ENCODE results near the gene KCNH4. TPM values are rescaled to one million over a fixed set of nuclear protein-coding genes. Genes with fewer than 3 reads are reported as not detected.

KCNH4 gene
- total and polyA plus RNA-seq, 11 donors, result 0.07 to 0.28 (median 0.11) TPM; not detected in 1

DNA sequence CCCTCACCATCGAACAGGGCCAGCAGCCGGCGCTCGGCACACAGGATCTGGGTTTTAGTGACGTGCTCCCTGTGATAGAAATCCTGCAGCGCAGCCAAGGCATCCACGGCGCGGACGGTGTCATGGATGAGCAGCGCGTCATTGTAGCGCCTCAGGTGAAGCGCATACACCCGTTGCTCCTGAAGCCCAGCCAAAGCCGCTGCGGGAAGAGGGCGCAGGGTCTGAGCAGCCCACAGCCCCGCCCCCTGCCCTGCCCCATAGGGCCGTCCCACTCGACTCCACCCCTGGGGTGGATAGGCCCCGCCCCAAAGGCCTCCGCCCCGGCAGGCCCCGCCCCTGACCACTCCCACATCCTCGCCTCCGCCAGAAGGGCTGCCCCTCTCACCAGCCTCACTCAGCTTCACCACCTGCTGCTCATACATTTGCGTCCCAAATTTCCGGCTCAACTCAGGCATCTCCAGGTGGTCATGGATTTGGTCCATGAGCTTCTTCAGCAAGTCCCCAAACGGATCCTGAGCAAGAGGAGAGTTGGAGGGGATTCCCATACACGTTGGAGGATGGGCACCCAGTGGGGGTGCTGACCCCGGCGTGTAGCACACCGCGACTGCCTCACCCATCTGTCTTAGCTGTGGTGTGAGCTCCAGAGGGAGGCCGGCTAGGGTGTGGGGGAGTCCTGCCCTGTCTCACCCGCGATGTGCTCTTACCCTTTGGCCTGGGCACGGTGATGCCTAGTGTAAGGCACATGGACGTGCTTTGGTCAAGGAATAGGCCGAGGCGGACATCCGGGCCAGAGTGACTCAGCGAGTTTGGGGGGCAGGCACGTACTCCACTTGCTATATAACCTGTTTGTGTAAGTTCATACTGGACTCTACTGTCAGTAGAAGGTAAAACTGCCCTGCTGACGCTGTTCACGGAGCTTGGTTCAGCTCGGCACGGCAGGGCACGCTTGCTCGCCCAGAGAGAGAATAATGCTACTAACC lies 73.1 kb downstream of the KCNH4 start:
- Histone ChIP-seq H3K9me3 (no peaks in the 10 kb centered on the region), H3K4me3 (peak overlapping the region in 9 of 12 donors; percentile 9 to 53 (median 24)), H3K36me3 (peaks cover 0 to 71% (median 5%) of the 10 kb centered on the region in 9 donors), H3K27ac (no peak overlapping the region), H3K27me3 (no peaks in the 10 kb centered on the region), H3K4me1 (peaks cover 0 to 24% (median 12%) of the 10 kb centered on the region in 12 donors)
- ATAC-seq (peak; percentile 22 to 86 (median 77)), DNase-seq (peak; percentile 54 to 92 (median 79))
- intact Hi-C loops (cut with DNase I), result no loop called here
- WGBS, 4 donors, result 46 to 78% (median 60%) methylated on average over 32 to 51 of the region's 51 CpGs
- TF ChIP-seq, protein P1, sequence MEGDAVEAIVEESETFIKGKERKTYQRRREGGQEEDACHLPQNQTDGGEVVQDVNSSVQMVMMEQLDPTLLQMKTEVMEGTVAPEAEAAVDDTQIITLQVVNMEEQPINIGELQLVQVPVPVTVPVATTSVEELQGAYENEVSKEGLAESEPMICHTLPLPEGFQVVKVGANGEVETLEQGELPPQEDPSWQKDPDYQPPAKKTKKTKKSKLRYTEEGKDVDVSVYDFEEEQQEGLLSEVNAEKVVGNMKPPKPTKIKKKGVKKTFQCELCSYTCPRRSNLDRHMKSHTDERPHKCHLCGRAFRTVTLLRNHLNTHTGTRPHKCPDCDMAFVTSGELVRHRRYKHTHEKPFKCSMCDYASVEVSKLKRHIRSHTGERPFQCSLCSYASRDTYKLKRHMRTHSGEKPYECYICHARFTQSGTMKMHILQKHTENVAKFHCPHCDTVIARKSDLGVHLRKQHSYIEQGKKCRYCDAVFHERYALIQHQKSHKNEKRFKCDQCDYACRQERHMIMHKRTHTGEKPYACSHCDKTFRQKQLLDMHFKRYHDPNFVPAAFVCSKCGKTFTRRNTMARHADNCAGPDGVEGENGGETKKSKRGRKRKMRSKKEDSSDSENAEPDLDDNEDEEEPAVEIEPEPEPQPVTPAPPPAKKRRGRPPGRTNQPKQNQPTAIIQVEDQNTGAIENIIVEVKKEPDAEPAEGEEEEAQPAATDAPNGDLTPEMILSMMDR (IDR thresholded peaks at IDR 0.05), result no peak
- TF ChIP-seq POLR2A (IDR thresholded peaks at IDR 0.05), result no peak

DNA sequence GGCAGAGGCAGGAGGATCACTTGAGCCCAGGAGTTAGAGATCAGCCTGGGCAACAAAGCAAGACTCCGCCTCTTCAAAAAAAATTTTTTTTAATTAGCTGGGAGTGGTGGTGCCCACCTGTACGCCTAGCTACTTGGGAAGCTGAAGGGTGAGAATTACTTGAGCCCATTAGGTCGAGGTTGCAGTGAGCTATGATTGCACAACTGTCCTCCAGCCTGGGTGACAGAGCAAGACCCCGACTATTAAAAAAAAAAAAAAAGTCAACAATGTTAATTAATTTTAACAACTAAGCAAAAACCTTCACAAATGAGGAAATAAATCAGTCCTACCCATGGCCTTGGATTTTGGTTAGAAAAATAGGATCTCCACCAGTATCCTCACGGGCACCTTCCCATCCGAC lies 73.8 kb downstream of the KCNH4 start:
- Histone ChIP-seq H3K27me3 (no peaks in the 10 kb centered on the region), H3K4me3 (peak overlapping the region in 7 of 12 donors; percentile 22 to 53 (median 29)), H3K36me3 (peaks cover 0 to 72% (median 5%) of the 10 kb centered on the region in 9 donors), H3K27ac (no peak overlapping the region), H3K9me3 (no peaks in the 10 kb centered on the region), H3K4me1 (peaks cover 0 to 21% (median 9%) of the 10 kb centered on the region in 12 donors)
- DNase-seq (no peak), ATAC-seq (no peak)
- TF ChIP-seq, protein P1 (IDR thresholded peaks at IDR 0.05), result no peak
- TF ChIP-seq POLR2A (IDR thresholded peaks at IDR 0.05), result no peak
- 72 to 82% (median 78%) methylated on average over 6 of the region's 6 CpGs for WGBS, 4 donors
- intact Hi-C loops (cut with DNase I), result no loop called here

Other genes with a start within 250 kb of the KCNH4 start
- gene CNP, start 214.3 kb downstream of the KCNH4 start, total RNA-seq, result 10 to 100 TPM; 23.3 to 49.1 (median 27.5) TPM
- gene CNP, start 214.3 kb downstream of the KCNH4 start, polyA plus RNA-seq, result 10 to 100 TPM; 19.3 to 31.6 TPM
- 10 to 100 TPM; 42.5 to 96.5 (median 70.5) TPM for gene DNAJC7, start 163.7 kb downstream of the KCNH4 start, total RNA-seq
- gene DNAJC7, start 163.7 kb downstream of the KCNH4 start, polyA plus RNA-seq, result 100 to 1,000 TPM in 1 of 2 donors, 10 to 100 TPM in 1; 83.5 to 103 TPM
- 10 to 100 TPM; 50.6 to 78.9 (median 52.8) TPM for gene NKIRAS2, start 161.1 kb downstream of the KCNH4 start, total RNA-seq
- 10 to 100 TPM; 66.7 to 73.0 TPM for gene NKIRAS2, start 161.1 kb downstream of the KCNH4 start, polyA plus RNA-seq
- 1 to 10 TPM in 2 of 9 donors, under 1 TPM in 7; 0.28 to 1.2 (median 0.72) TPM for gene C17orf113, start 130.5 kb downstream of the KCNH4 start, total RNA-seq
- gene C17orf113, start 130.5 kb downstream of the KCNH4 start, polyA plus RNA-seq, result under 1 TPM; 0.24 to 0.72 TPM
- gene ZNF385C, start 82.7 kb downstream of the KCNH4 start, total RNA-seq, result under 1 TPM in 6 of 9 donors, not detected in 3; 0.14 to 0.38 (median 0.22) TPM
- under 1 TPM; 0.06 to 0.11 TPM for gene ZNF385C, start 82.7 kb downstream of the KCNH4 start, polyA plus RNA-seq
- 10 to 100 TPM in 1 of 9 donors, 1 to 10 TPM in 8; 1.9 to 17.3 (median 3.7) TPM for gene DHX58, start 68.4 kb downstream of the KCNH4 start, total RNA-seq
- 1 to 10 TPM; 1.8 to 4.9 TPM for gene DHX58, start 68.4 kb downstream of the KCNH4 start, polyA plus RNA-seq
- 10 to 100 TPM in 8 of 9 donors, 1 to 10 TPM in 1; 6.9 to 17.6 (median 14.8) TPM for gene KAT2A, start 59.8 kb downstream of the KCNH4 start, total RNA-seq
- gene KAT2A, start 59.8 kb downstream of the KCNH4 start, polyA plus RNA-seq, result 10 to 100 TPM; 15.3 to 33.0 TPM
- gene HSPB9, start 58.3 kb downstream of the KCNH4 start, total RNA-seq, result not detected
- gene HSPB9, start 58.3 kb downstream of the KCNH4 start, polyA plus RNA-seq, result not detected
- 10 to 100 TPM; 30.9 to 99.1 (median 48.2) TPM for gene RAB5C, start 26.2 kb downstream of the KCNH4 start, total RNA-seq
- 10 to 100 TPM; 29.0 to 90.9 TPM for gene RAB5C, start 26.2 kb downstream of the KCNH4 start, polyA plus RNA-seq
- gene HCRT, start 4.3 kb upstream of the KCNH4 start, total RNA-seq, result not detected
- gene HCRT, start 4.3 kb upstream of the KCNH4 start, polyA plus RNA-seq, result not detected
- gene GHDC, start 13.4 kb upstream of the KCNH4 start, total RNA-seq, result 10 to 100 TPM in 3 of 9 donors, 1 to 10 TPM in 6; 4.9 to 17.3 (median 8.3) TPM
- 1 to 10 TPM; 6.2 to 9.4 TPM for gene GHDC, start 13.4 kb upstream of the KCNH4 start, polyA plus RNA-seq
- gene STAT5B, start 95.2 kb upstream of the KCNH4 start, total RNA-seq, result 10 to 100 TPM; 26.1 to 51.9 (median 32.4) TPM
- gene STAT5B, start 95.2 kb upstream of the KCNH4 start, polyA plus RNA-seq, result 10 to 100 TPM; 13.0 to 20.3 TPM
- 10 to 100 TPM in 8 of 9 donors, 1 to 10 TPM in 1; 7.5 to 44.0 (median 15.7) TPM for gene STAT5A, start 107.4 kb upstream of the KCNH4 start, total RNA-seq
- 1 to 10 TPM; 4.9 to 9.0 TPM for gene STAT5A, start 107.4 kb upstream of the KCNH4 start, polyA plus RNA-seq
- 100 to 1,000 TPM; 111 to 614 (median 148) TPM for gene STAT3, start 207.3 kb upstream of the KCNH4 start, total RNA-seq
- gene STAT3, start 207.3 kb upstream of the KCNH4 start, polyA plus RNA-seq, result 100 to 1,000 TPM in 1 of 2 donors, 10 to 100 TPM in 1; 36.0 to 152 TPM
- gene CAVIN1, start 242.1 kb upstream of the KCNH4 start, total RNA-seq, result 100 to 1,000 TPM; 195 to 318 (median 253) TPM
- gene CAVIN1, start 242.1 kb upstream of the KCNH4 start, polyA plus RNA-seq, result 100 to 1,000 TPM; 140 to 281 TPM

Measured in heart left ventricle (tissue), 16 donors.